Activated CD8-positive, alpha-beta T cell treated with anti-CD3 and anti-CD28 coated beads for 36 hours (primary cell): ENCODE data around the gene OR6F1. TPM values are rescaled to one million over a fixed set of nuclear protein-coding genes. Genes with fewer than 3 reads are reported as not detected.
"Not testable (repeated sequence)": the region's sequence is repeated elsewhere in the genome, so short reads cannot be mapped to it uniquely, and the experiment has no call there.

Experiments
- ATAC-seq: fragments of 200-7000 bp; cut with Tn5 transposase; one replicate; pipeline ENCODE4 v1.10.0; 2021; ENCODE audit warnings: mild to moderate bottlenecking, moderate library complexity
- CTCF ChIA-PET: fragments of 350-600 bp; sonication (Branson Sonifier 250); formaldehyde crosslinking; loops from one replicate; lab custom pipeline; 2021; ENCODE audit warnings: antibody characterized with exemption; lab: Charles Lee
- POLR2A ChIA-PET: fragments of 350-600 bp; sonication (Branson Sonifier 250); formaldehyde crosslinking; loops from one replicate; lab custom pipeline; 2021; ENCODE audit warnings: antibody characterized with exemption; lab: Charles Lee
- DNase-seq: peaks from one replicate; pipeline ENCODE4 v3.0.0-alpha.2; 2020
- H3K27ac Mint-ChIP-seq: one replicate; pipeline ENCODE4 v1.8.0; 2021; ENCODE audit warnings: mild to moderate bottlenecking, mixed read lengths
- H3K27me3 Mint-ChIP-seq: one replicate; pipeline ENCODE4 v1.8.0; 2021; ENCODE audit warnings: mixed read lengths
- H3K36me3 Mint-ChIP-seq: one replicate; pipeline ENCODE4 v1.8.0; 2021; ENCODE audit warnings: low read depth, mixed read lengths
- H3K4me1 Mint-ChIP-seq: one replicate; pipeline ENCODE4 v1.8.0; 2021; ENCODE audit warnings: low read depth, mixed read lengths
- H3K4me3 Mint-ChIP-seq: one replicate; pipeline ENCODE4 v1.8.0; 2021; ENCODE audit warnings: mild to moderate bottlenecking, moderate library complexity, mixed read lengths
- H3K9me3 Mint-ChIP-seq: one replicate; pipeline ENCODE4 v1.8.0; 2021; ENCODE audit warnings: mixed read lengths
- intact Hi-C: fragments of 100-400 bp; cut with micrococcal nuclease; formaldehyde crosslinking; loops from one replicate; pipeline ENCODE4 v1.10.0; 2022
- total RNA-seq, 2 experiments: library from RNA; stranded (reverse); gene quantifications; one replicate each; pipeline ENCODE4 v1.2.3, GENCODE V29; 2021
- TF ChIP-seq, protein P1 (sequence below): fragments of 200-600 bp; IDR thresholded peaks from one replicate; pipeline ENCODE4 v1.8.0; 2022; ENCODE audit warnings: antibody characterized with exemption, mild to moderate bottlenecking

OR6F1 gene
- total RNA-seq, 2 experiments from 2014 or later, result not detected

DNA sequence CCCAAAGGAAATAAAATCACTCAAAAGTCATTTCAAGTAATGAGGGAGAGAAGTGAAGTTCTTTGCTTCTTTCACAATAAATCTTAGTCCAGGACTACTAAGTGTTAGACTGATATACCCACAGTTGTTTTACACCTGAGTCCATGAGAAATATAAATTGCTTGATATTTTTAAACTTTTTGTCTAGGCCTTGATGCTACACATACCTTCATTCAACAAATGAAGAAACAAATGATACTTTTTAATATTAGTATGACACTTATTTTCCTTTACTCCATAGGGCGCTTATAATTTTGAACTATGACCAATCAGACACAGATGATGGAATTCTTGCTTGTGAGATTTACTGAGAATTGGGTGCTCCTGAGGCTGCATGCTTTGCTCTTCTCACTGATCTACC lies 21.9 kb upstream of the OR6F1 start, which contains the start of gene OR14K1:
TSS of gene OR14K1 (plus strand) at position 301 of the 400 bp plus-strand sequence. CDS start at position 301, 0 bp downstream.
- Mint-ChIP-seq H3K9me3 (no peaks in the 10 kb centered on the region), H3K4me3 (no peak within 1 kb of the TSS), H3K36me3 (no peaks in the 10 kb centered on the region), H3K27me3 (peaks cover 2% of the 10 kb centered on the region), H3K4me1 (no peaks in the 10 kb centered on the region), H3K27ac (no peak within 1 kb of the TSS)
- intact Hi-C loops, result no loop called here
- TF ChIP-seq, protein P1, sequence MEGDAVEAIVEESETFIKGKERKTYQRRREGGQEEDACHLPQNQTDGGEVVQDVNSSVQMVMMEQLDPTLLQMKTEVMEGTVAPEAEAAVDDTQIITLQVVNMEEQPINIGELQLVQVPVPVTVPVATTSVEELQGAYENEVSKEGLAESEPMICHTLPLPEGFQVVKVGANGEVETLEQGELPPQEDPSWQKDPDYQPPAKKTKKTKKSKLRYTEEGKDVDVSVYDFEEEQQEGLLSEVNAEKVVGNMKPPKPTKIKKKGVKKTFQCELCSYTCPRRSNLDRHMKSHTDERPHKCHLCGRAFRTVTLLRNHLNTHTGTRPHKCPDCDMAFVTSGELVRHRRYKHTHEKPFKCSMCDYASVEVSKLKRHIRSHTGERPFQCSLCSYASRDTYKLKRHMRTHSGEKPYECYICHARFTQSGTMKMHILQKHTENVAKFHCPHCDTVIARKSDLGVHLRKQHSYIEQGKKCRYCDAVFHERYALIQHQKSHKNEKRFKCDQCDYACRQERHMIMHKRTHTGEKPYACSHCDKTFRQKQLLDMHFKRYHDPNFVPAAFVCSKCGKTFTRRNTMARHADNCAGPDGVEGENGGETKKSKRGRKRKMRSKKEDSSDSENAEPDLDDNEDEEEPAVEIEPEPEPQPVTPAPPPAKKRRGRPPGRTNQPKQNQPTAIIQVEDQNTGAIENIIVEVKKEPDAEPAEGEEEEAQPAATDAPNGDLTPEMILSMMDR, result no peak
- ATAC-seq (no peak), DNase-seq (no peak)
- POLR2A ChIA-PET, result no interaction called here
- CTCF ChIA-PET, result no interaction called here

DNA sequence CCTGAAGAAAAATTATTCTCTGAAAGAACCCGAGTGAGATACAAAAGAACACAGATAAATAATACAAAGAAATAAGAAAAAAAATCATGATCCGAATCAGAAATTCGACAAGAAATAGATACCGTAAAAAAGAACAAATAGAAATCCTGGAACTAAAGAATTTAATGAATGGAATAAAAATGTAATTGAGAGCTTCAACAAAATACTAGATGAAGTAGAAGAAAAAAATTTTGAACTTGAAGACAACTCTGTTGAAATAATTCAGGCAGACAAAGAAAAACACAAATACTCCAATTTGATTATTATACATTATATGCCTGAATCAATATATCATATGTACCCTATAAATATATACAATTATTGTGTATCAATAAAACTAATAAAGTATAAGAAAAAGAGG lies 4.8 kb upstream of the OR6F1 start:
- Mint-ChIP-seq H3K4me1 (no peaks in the 10 kb centered on the region), H3K36me3 (no peaks in the 10 kb centered on the region), H3K27me3 (peaks cover 2% of the 10 kb centered on the region), H3K27ac (no peak overlapping the region), H3K4me3 (no peak overlapping the region), H3K9me3 (peaks cover 2% of the 10 kb centered on the region)
- ChIA-PET CTCF (no interaction called here), POLR2A (no interaction called here)
- no peak for ATAC-seq
- DNase-seq, result no peak
- TF ChIP-seq, protein P1, result no peak
- intact Hi-C loops, result no loop called here

DNA sequence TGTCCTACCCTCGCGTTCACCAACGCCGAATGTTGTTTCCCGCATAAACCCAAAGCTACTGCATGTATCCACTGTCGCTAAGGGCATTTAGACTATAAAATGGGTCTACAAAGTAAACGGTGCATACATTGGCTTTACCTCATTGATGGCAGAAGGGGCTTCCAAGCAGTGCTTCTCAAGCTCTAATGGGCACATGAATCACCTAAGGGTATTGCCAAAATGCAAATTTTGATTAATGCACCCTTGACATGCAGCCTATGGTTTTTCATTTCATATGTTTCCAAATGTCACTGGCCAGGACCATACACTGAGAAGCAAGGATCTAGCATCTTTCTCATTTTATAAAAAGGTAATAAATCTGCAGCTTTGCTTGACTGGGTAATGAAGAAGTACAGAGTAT lies 2.7 kb downstream of the OR6F1 start:
- TF ChIP-seq, protein P1, result no peak

DNA sequence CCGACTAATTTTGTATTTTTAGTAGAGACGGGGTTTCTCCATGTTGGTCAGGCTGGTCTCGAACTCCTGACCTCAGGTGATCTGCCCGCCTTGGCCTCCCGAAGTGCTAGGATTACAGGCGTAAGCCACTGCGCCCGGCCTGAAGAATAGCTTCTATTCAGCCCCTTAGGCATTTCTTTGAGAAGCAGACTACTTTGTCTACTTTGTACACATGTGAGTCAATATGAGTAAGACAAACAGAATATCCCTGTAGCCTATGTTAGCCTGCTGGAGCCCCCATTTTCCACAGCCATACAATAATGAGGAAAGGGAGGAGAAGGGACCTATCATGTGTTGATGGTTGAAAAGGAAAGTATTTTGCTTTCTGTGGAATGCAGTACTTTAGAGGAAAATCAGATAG lies 5.8 kb downstream of the OR6F1 start:
- CTCF ChIA-PET, DNase-seq, intact Hi-C loops, H3K27me3 Mint-ChIP-seq, H3K4me1 Mint-ChIP-seq, ATAC-seq, H3K4me3 Mint-ChIP-seq, H3K9me3 Mint-ChIP-seq, H3K27ac Mint-ChIP-seq, H3K36me3 Mint-ChIP-seq, POLR2A ChIA-PET: not testable (repeated sequence)

More for the DNA sequence above, 2.7 kb downstream of the OR6F1 start:
- CTCF ChIA-PET, result no interaction called here
- H3K27me3 Mint-ChIP-seq, result peaks cover 2% of the 10 kb centered on the region
- no peak overlapping the region for H3K27ac Mint-ChIP-seq
- no peaks in the 10 kb centered on the region for H3K36me3 Mint-ChIP-seq
- no peak overlapping the region for H3K4me3 Mint-ChIP-seq
- DNase-seq (no peak), ATAC-seq (no peak)
- H3K4me1 Mint-ChIP-seq, result no peaks in the 10 kb centered on the region
- intact Hi-C loops, result no loop called here
- POLR2A ChIA-PET, result no interaction called here
- no peaks in the 10 kb centered on the region for H3K9me3 Mint-ChIP-seq

DNA sequence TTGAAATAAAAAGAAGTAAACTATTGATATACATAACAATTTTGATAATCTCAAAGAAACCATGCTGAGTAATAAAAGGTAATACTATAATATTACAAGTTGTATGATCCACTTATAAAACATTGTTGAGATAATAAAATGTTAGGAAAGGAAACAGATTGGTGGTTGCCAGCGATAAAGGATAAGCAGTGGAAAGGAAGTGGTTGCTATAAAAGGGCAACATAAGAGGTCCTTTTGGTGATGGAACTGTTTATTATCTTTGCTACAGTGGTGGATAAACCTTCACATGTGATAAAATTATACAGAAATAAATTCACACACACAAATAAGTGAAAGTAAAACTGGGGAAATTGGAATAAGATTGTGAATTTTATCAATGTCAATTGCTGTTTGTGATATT lies 15.1 kb downstream of the OR6F1 start:
- no peaks in the 10 kb centered on the region for H3K36me3 Mint-ChIP-seq
- TF ChIP-seq, protein P1, result no peak
- H3K9me3 Mint-ChIP-seq, result peaks cover 4% of the 10 kb centered on the region
- DNase-seq (no peak), ATAC-seq (no peak)
- no peak overlapping the region for H3K4me3 Mint-ChIP-seq
- no peaks in the 10 kb centered on the region for H3K4me1 Mint-ChIP-seq
- intact Hi-C loops, result no loop called here
- ChIA-PET POLR2A (no interaction called here), CTCF (no interaction called here)
- H3K27me3 Mint-ChIP-seq, result peaks cover 3% of the 10 kb centered on the region
- no peak overlapping the region for H3K27ac Mint-ChIP-seq
